HG02588 (cell line): ENCODE measurements around the gene FAM229B.

ENCODE experiments used
- ATAC-seq: cut with Tn5 transposase; IDR thresholded peaks from one replicate; pipeline ENCODE4 v1.9.1; 2021; ENCODE audit warnings: mild to moderate bottlenecking, moderate library complexity; ENCODE audit not compliant: unreplicated experiment

FAM229B gene

GRCh38 chr6:112139052-112139451 lies 51.7 kb downstream of the FAM229B start:
- no peak for ATAC-seq

GRCh38 chr6:112141707-112142106 lies 54.3 kb downstream of the FAM229B start:
- no peak for ATAC-seq

GRCh38 chr6:112144145-112144926 lies 56.9 kb downstream of the FAM229B start:
- ATAC-seq, result no peak

GRCh38 chr6:112145080-112145573 lies 57.7 kb downstream of the FAM229B start:
- ATAC-seq, result no peak

- ATAC-seq, result no peak
Measured at GRCh38 chr6:112148103-112148502, 60.7 kb downstream of the FAM229B start.

- ATAC-seq, result no peak
Measured at GRCh38 chr6:112149236-112149635, 61.8 kb downstream of the FAM229B start.

- ATAC-seq, result no peak
Measured at GRCh38 chr6:112149719-112150263, 62.4 kb downstream of the FAM229B start.

GRCh38 chr6:112150363-112150762 lies 63.0 kb downstream of the FAM229B start:
- no peak for ATAC-seq
